Activated CD8-positive, alpha-beta T cell treated with anti-CD3 and anti-CD28 coated beads, Interleukin-2, amount 10 ng/mL, durations not matched to agents 7 days and 5 days (primary cell): ENCODE measurements around the gene DUOX2. TPM values are rescaled to one million over a fixed set of nuclear protein-coding genes. Genes with fewer than 3 reads are reported as not detected.

Experiments used
- ATAC-seq: fragments of 150-1000 bp; cut with Tn5 transposase; one replicate; pipeline ENCODE4 v1.10.0; 2021; ENCODE audit warnings: moderate library complexity
- CTCF ChIA-PET: fragments of 350-600 bp; sonication (Branson Sonifier 250); formaldehyde crosslinking; loops from one replicate; lab custom pipeline; 2021; ENCODE audit warnings: antibody characterized with exemption; lab: Charles Lee
- POLR2A ChIA-PET: fragments of 350-600 bp; sonication (Branson Sonifier 250); formaldehyde crosslinking; loops from one replicate; lab custom pipeline; 2021; ENCODE audit warnings: antibody characterized with exemption; lab: Charles Lee
- DNase-seq: peaks from one replicate; pipeline ENCODE4 v3.0.0-alpha.2; 2020
- H3K27ac Mint-ChIP-seq: one replicate; pipeline ENCODE4 v1.8.0; 2021; ENCODE audit warnings: mild to moderate bottlenecking, mixed read lengths
- H3K27me3 Mint-ChIP-seq: one replicate; pipeline ENCODE4 v1.8.0; 2021; ENCODE audit warnings: low read depth, mixed read lengths
- H3K36me3 Mint-ChIP-seq: one replicate; pipeline ENCODE4 v1.8.0; 2021; ENCODE audit warnings: low read depth, mixed read lengths
- H3K4me1 Mint-ChIP-seq: one replicate; pipeline ENCODE4 v1.8.0; 2021; ENCODE audit warnings: low read depth, mixed read lengths
- H3K4me3 Mint-ChIP-seq: one replicate; pipeline ENCODE4 v1.8.0; 2021; ENCODE audit warnings: mild to moderate bottlenecking, mixed read lengths
- H3K9me3 Mint-ChIP-seq: one replicate; pipeline ENCODE4 v1.8.0; 2022; ENCODE audit warnings: mixed read lengths; ENCODE audit not compliant: insufficient read depth
- total RNA-seq, 2 experiments: library from RNA; stranded (reverse); gene quantifications; one replicate each; pipeline ENCODE4 v1.2.3, GENCODE V29; 2021

Gene DUOX2
- total RNA-seq, 2 experiments from 2014 or later: not detected

- ATAC-seq: no peak
- H3K4me1 Mint-ChIP-seq: peaks cover 32% of the 10 kb centered on the region
- H3K27me3 Mint-ChIP-seq: peaks cover 75% of the 10 kb centered on the region
- ChIA-PET POLR2A (no interaction called here), CTCF (no interaction called here)
- no peaks in the 10 kb centered on the region for H3K9me3 Mint-ChIP-seq
- H3K4me3 Mint-ChIP-seq: no peak overlapping the region
- H3K27ac Mint-ChIP-seq: no peak overlapping the region
- DNase-seq: no peak
- H3K36me3 Mint-ChIP-seq: no peaks in the 10 kb centered on the region
These were observed 2.7 kb upstream of the DUOX2 start for GRCh38 chr15:45116482-45117307.

- Mint-ChIP-seq H3K4me1 (peaks cover 32% of the 10 kb centered on the region), H3K36me3 (no peaks in the 10 kb centered on the region), H3K27ac (no peak overlapping the region), H3K9me3 (no peaks in the 10 kb centered on the region), H3K27me3 (peaks cover 72% of the 10 kb centered on the region), H3K4me3 (no peak overlapping the region)
- ChIA-PET POLR2A (no interaction called here), CTCF (no interaction called here)
- ATAC-seq (no peak), DNase-seq (no peak)
These were observed 2.1 kb upstream of the DUOX2 start for GRCh38 chr15:45116006-45116481.

- Mint-ChIP-seq H3K36me3 (no peaks in the 10 kb centered on the region), H3K4me3 (no peak overlapping the region)
- POLR2A ChIA-PET: no interaction called here
These were observed 1.4 kb upstream of the DUOX2 start for GRCh38 chr15:45115312-45115820.

GRCh38 chr15:45114751-45115085, 746 bp upstream of the DUOX2 start:
- H3K4me1 Mint-ChIP-seq: peaks cover 32% of the 10 kb centered on the region
- DNase-seq: no peak
- ChIA-PET POLR2A (no interaction called here), CTCF (interaction anchor here (1.4 kb wide), 1 partner anchor 12 kb away, joined by 3 read pairs; no protein-coding TSS in a partner anchor)
- no peaks in the 10 kb centered on the region for H3K9me3 Mint-ChIP-seq
- H3K4me3 Mint-ChIP-seq: no peak overlapping the region
- H3K27ac Mint-ChIP-seq: no peak overlapping the region
- no peak for ATAC-seq
- H3K36me3 Mint-ChIP-seq: no peaks in the 10 kb centered on the region
- peaks cover 80% of the 10 kb centered on the region for H3K27me3 Mint-ChIP-seq

More at GRCh38 chr15:45115312-45115820, 1.4 kb upstream of the DUOX2 start:
- ATAC-seq: no peak
- peaks cover 32% of the 10 kb centered on the region for H3K4me1 Mint-ChIP-seq
- no peaks in the 10 kb centered on the region for H3K9me3 Mint-ChIP-seq
- H3K27me3 Mint-ChIP-seq: peaks cover 74% of the 10 kb centered on the region
- DNase-seq: no peak
- no peak overlapping the region for H3K27ac Mint-ChIP-seq
- CTCF ChIA-PET: interaction anchor here (1.4 kb wide), 1 partner anchor 12 kb away, joined by 3 read pairs; no protein-coding TSS in a partner anchor

- Mint-ChIP-seq H3K9me3 (no peaks in the 10 kb centered on the region), H3K27me3 (peaks cover 84% of the 10 kb centered on the region), H3K36me3 (no peaks in the 10 kb centered on the region), H3K4me1 (peaks cover 32% of the 10 kb centered on the region), H3K27ac (no peak overlapping the region), H3K4me3 (no peak overlapping the region)
- POLR2A ChIA-PET: no interaction called here
- ATAC-seq (no peak), DNase-seq (no peak)
- CTCF ChIA-PET: no interaction called here
These were observed 487 bp downstream of the DUOX2 start for GRCh38 chr15:45113380-45113990.

- CTCF ChIA-PET: interaction anchor here (1.3 kb wide), 1 partner anchor 12 kb away, joined by 3 read pairs; no protein-coding TSS in a partner anchor
These were observed 1.2 kb downstream of the DUOX2 start for GRCh38 chr15:45112591-45113379.

GRCh38 chr15:45112143-45112590, 1.8 kb downstream of the DUOX2 start:
- ATAC-seq: no peak
- Mint-ChIP-seq H3K4me1 (peaks cover 23% of the 10 kb centered on the region), H3K27ac (peak overlapping the region; percentile 24), H3K9me3 (no peaks in the 10 kb centered on the region), H3K27me3 (peaks cover 73% of the 10 kb centered on the region), H3K4me3 (peak overlapping the region; percentile 2), H3K36me3 (no peaks in the 10 kb centered on the region)
- no peak for DNase-seq
- ChIA-PET CTCF (interaction anchor here (1.3 kb wide), 1 partner anchor 11 kb away, joined by 3 read pairs; no protein-coding TSS in a partner anchor), POLR2A (no interaction called here)

More at GRCh38 chr15:45112591-45113379, 1.2 kb downstream of the DUOX2 start:
- Mint-ChIP-seq H3K27me3 (peaks cover 78% of the 10 kb centered on the region), H3K4me1 (peaks cover 29% of the 10 kb centered on the region), H3K36me3 (no peaks in the 10 kb centered on the region), H3K9me3 (no peaks in the 10 kb centered on the region), H3K27ac (no peak overlapping the region), H3K4me3 (no peak overlapping the region)
- ATAC-seq (no peak), DNase-seq (no peak)
- POLR2A ChIA-PET: no interaction called here

GRCh38 chr15:45111390-45112142, 2.4 kb downstream of the DUOX2 start:
- H3K27me3 Mint-ChIP-seq: peaks cover 69% of the 10 kb centered on the region
- CTCF ChIA-PET: interaction anchor here (1.3 kb wide), 1 partner anchor 11 kb away, joined by 3 read pairs; no protein-coding TSS in a partner anchor
- no peak for ATAC-seq
- no peak overlapping the region for H3K4me3 Mint-ChIP-seq
- H3K36me3 Mint-ChIP-seq: no peaks in the 10 kb centered on the region
- no peak overlapping the region for H3K27ac Mint-ChIP-seq
- peaks cover 22% of the 10 kb centered on the region for H3K4me1 Mint-ChIP-seq
- H3K9me3 Mint-ChIP-seq: no peaks in the 10 kb centered on the region
- POLR2A ChIA-PET: no interaction called here
- DNase-seq: no peak

GRCh38 chr15:45110256-45110820, 3.6 kb downstream of the DUOX2 start:
- ATAC-seq: no peak

GRCh38 chr15:45107941-45108630, 5.9 kb downstream of the DUOX2 start:
- ChIA-PET CTCF (interaction anchor here (4.0 kb wide), 1 partner anchor 10 kb away, joined by 19 read pairs; no protein-coding TSS in a partner anchor), POLR2A (no interaction called here)
- H3K27ac Mint-ChIP-seq: no peak overlapping the region
- H3K36me3 Mint-ChIP-seq: no peaks in the 10 kb centered on the region
- H3K4me3 Mint-ChIP-seq: no peak overlapping the region
- no peak for ATAC-seq
- no peak for DNase-seq
- H3K9me3 Mint-ChIP-seq: no peaks in the 10 kb centered on the region
- peaks cover 9% of the 10 kb centered on the region for H3K4me1 Mint-ChIP-seq
- peaks cover 38% of the 10 kb centered on the region for H3K27me3 Mint-ChIP-seq

More at GRCh38 chr15:45110256-45110820, 3.6 kb downstream of the DUOX2 start:
- no peaks in the 10 kb centered on the region for H3K36me3 Mint-ChIP-seq
- H3K9me3 Mint-ChIP-seq: no peaks in the 10 kb centered on the region
- no peak overlapping the region for H3K27ac Mint-ChIP-seq
- CTCF ChIA-PET: interaction anchor here (1.0 to 1.3 kb wide), 2 partner anchors 8 to 11 kb away, joined by 3 to 9 read pairs; no protein-coding TSS in a partner anchor
- DNase-seq: no peak
- POLR2A ChIA-PET: no interaction called here
- peaks cover 19% of the 10 kb centered on the region for H3K4me1 Mint-ChIP-seq
- H3K4me3 Mint-ChIP-seq: no peak overlapping the region
- peaks cover 61% of the 10 kb centered on the region for H3K27me3 Mint-ChIP-seq
